ENCODE data around the gene KCNQ1OT1. TPM values are rescaled to one million over a fixed set of nuclear protein-coding genes. Genes with fewer than 3 reads are reported as not detected.

Gene KCNQ1OT1
- total RNA-seq, 3 donors from 2014 or later, result 0.18 to 0.20 (median 0.19) TPM

- Mint-ChIP-seq H3K36me3 (ENCODE audit: insufficient read depth) (peaks cover 8% of the 10 kb centered on the region), H3K4me1 (ENCODE audit: low read depth) (peaks cover 4% of the 10 kb centered on the region), H3K27me3 (ENCODE audit: low read depth) (no peaks in the 10 kb centered on the region), H3K4me3 (no peak overlapping the region), H3K9me3 (no peaks in the 10 kb centered on the region)
- DNase-seq, result no peak
- no peak for ATAC-seq
These were observed 6.2 kb downstream of the KCNQ1OT1 start for GRCh38 chr11:2693271-2694261.

- no peak for ATAC-seq
These were observed 7.6 kb downstream of the KCNQ1OT1 start for GRCh38 chr11:2691991-2692875.

DNA sequence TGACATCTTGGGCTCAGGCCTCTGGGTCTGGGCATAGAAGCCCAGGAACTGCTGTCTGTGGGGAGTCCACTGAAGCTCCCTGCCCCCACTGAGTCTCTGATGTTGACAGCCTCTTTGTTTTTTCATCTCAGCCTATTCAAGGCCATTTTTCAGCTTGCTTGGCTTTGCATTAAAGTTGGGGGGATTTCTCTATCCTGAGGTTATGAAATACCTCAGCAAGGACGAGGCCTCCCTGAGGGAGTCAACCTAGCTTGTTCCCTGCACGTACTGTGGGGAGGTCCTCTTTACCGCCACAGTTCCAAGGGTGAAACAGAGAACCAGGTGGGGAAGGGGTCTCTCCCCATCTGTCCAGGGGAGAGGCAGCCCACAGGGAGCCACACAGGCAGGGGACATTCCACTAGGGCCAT is 8.4 kb downstream of the KCNQ1OT1 start:
- H3K9me3 Mint-ChIP-seq, result no peaks in the 10 kb centered on the region
- no peak overlapping the region for H3K4me3 Mint-ChIP-seq
- no peaks in the 10 kb centered on the region for H3K4me1 Mint-ChIP-seq (ENCODE audit: low read depth)
- ATAC-seq (no peak), DNase-seq (no peak)
- H3K36me3 Mint-ChIP-seq (ENCODE audit: insufficient read depth), result peaks cover 4% of the 10 kb centered on the region
- no peaks in the 10 kb centered on the region for H3K27me3 Mint-ChIP-seq (ENCODE audit: low read depth)

More at GRCh38 chr11:2691991-2692875, 7.6 kb downstream of the KCNQ1OT1 start:
- Mint-ChIP-seq H3K4me3 (no peak overlapping the region), H3K36me3 (ENCODE audit: insufficient read depth) (peaks cover 4% of the 10 kb centered on the region), H3K4me1 (ENCODE audit: low read depth) (no peaks in the 10 kb centered on the region), H3K27me3 (ENCODE audit: low read depth) (no peaks in the 10 kb centered on the region), H3K9me3 (no peaks in the 10 kb centered on the region)
- no peak for DNase-seq

DNA sequence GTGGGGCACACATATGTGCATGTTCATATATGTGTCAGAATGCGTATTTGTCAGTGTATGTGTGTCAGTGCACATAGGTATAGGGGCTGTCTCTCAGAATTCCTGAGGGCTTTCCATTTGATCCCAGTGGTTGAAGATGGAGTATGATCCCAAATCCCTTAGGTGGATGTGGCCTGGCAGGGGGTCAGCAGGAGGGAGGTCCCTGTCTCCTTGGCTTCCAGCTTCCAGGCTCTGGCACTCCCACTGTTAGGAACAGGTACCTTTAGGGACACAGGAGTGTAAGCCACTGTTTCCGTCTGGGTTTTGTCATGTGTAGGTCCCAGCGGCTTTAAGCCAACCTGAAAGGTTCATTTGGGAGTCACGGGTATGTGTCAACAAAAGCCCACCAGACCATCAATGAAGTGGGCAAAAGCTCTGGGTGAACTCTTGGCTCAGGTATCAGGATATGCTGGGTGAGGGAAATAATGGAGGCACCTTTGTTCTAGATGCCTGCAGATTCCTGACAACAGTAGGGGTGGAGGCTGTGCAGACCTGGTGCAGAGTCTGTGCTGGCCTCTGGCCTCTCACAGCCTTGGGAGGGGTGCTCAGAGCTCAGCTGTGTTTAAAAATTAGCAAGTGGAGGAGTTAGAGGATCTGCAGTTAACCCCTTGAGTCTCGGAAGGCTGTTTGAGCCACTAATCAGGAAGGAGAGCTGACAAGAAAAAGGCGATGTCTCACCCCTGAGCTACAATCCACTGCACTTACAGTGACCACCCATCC is 9.0 kb downstream of the KCNQ1OT1 start:
- ATAC-seq (no peak), DNase-seq (no peak)
- H3K4me3 Mint-ChIP-seq, result no peak overlapping the region
- H3K27me3 Mint-ChIP-seq (ENCODE audit: low read depth), result no peaks in the 10 kb centered on the region
- peaks cover 4% of the 10 kb centered on the region for H3K36me3 Mint-ChIP-seq (ENCODE audit: insufficient read depth)
- no peaks in the 10 kb centered on the region for H3K9me3 Mint-ChIP-seq
- no peaks in the 10 kb centered on the region for H3K4me1 Mint-ChIP-seq (ENCODE audit: low read depth)

GRCh38 chr11:2689651-2690575 is 9.9 kb downstream of the KCNQ1OT1 start:
- no peak for ATAC-seq
- H3K4me3 Mint-ChIP-seq, result no peak overlapping the region

DNA sequence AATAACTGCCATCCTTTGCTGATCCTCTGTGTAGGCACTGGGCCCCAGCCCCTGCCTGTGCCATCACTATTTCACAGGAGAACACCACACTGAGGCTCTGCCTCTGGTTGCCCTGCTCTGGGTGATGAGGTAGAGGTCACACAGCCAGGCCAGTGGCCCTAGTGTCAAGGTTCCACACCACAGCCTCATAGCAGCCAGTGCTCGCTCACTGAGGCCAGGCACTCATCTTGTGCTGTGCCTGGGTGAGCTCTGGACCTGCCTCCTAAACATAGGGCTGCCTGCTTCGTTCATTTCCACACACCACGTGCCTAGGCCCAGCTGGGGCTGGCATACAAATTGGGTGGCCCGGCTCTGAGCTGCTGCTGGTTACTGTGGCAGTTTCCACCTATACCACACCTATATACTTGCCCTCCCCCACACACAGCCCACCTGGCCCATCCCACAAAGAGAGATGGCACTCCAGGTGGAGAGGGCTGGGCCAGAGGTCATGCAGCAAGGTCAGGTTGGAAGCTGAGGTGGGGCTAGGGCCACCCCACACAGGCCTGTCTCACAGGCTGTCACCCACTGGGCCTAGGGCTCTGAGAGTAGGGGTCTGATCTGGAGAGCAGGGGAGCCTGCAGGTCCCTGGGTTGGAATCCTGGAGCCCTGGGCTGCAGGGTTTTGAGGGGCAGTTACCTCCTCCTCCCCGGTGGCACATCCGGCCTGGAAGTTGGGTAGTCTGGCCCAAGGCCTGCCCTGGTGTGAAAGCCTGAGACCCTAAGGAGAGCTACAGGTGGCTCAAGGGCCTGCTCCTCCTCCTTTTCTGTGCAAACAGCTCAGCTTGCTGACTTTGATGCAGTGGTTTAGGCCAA is 11.2 kb downstream of the KCNQ1OT1 start:
- H3K9me3 Mint-ChIP-seq, result no peaks in the 10 kb centered on the region
- DNase-seq, result no peak
- H3K4me3 Mint-ChIP-seq, result no peak overlapping the region
- no peaks in the 10 kb centered on the region for H3K27me3 Mint-ChIP-seq (ENCODE audit: low read depth)
- H3K36me3 Mint-ChIP-seq (ENCODE audit: insufficient read depth), result peaks cover 10% of the 10 kb centered on the region
- no peaks in the 10 kb centered on the region for H3K4me1 Mint-ChIP-seq (ENCODE audit: low read depth)
- ATAC-seq, result no peak

More at GRCh38 chr11:2689651-2690575, 9.9 kb downstream of the KCNQ1OT1 start:
- DNase-seq, result no peak
- peaks cover 4% of the 10 kb centered on the region for H3K36me3 Mint-ChIP-seq (ENCODE audit: insufficient read depth)
- H3K4me1 Mint-ChIP-seq (ENCODE audit: low read depth), result no peaks in the 10 kb centered on the region
- no peaks in the 10 kb centered on the region for H3K9me3 Mint-ChIP-seq
- H3K27me3 Mint-ChIP-seq (ENCODE audit: low read depth), result no peaks in the 10 kb centered on the region

DNA sequence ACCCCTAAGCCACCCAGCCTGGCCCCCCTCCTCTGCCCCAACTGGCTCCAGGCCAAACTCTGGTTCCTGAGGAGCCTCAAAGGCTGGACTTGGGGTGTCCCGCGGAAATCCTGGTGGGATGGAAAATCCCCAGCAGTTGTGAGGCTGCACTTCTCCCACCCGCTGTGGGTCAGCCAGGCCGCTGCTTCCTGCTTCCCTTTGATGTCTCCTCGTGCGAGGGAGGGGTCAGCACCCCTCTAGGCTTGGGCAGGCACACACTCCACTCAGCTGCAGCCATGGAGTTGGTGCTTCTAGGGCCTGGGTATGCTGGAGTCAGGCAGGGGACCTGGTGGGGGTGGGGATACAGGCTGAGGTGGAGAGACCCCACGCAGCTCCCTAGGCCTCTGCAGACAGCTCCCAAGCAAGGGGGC is 12.0 kb downstream of the KCNQ1OT1 start:
- no peaks in the 10 kb centered on the region for H3K27me3 Mint-ChIP-seq (ENCODE audit: low read depth)
- ATAC-seq, result no peak
- no peaks in the 10 kb centered on the region for H3K9me3 Mint-ChIP-seq
- DNase-seq, result no peak
- H3K36me3 Mint-ChIP-seq (ENCODE audit: insufficient read depth), result peaks cover 12% of the 10 kb centered on the region
- H3K4me3 Mint-ChIP-seq, result no peak overlapping the region
- H3K4me1 Mint-ChIP-seq (ENCODE audit: low read depth), result no peaks in the 10 kb centered on the region

DNA sequence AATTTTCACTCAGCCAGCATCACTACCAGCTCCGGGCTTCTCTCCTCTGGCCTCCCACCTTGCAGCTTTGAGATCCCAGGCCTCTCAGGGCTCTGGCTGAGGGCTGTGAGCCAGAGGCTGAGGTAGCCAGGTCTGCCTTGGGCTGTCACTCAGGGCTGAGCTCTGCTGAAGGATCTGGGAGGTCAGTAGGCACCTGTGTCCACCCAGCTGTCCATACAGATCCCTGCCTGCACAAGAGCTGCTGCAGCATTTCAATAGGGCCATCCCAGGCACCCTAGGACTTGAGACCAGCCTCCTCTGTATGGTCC is 12.6 kb downstream of the KCNQ1OT1 start:
- DNase-seq (no peak), ATAC-seq (no peak)
- no peak overlapping the region for H3K4me3 Mint-ChIP-seq
- H3K9me3 Mint-ChIP-seq, result no peaks in the 10 kb centered on the region
- peaks cover 12% of the 10 kb centered on the region for H3K36me3 Mint-ChIP-seq (ENCODE audit: insufficient read depth)
- H3K27me3 Mint-ChIP-seq (ENCODE audit: low read depth), result no peaks in the 10 kb centered on the region
- H3K4me1 Mint-ChIP-seq (ENCODE audit: low read depth), result no peaks in the 10 kb centered on the region

GRCh38 chr11:2686360-2687222 is 13.2 kb downstream of the KCNQ1OT1 start:
- no peaks in the 10 kb centered on the region for H3K4me1 Mint-ChIP-seq (ENCODE audit: low read depth)
- no peak for DNase-seq
- no peak for ATAC-seq

GRCh38 chr11:2685566-2686359 is 14.0 kb downstream of the KCNQ1OT1 start:
- ATAC-seq, result no peak
- H3K4me1 Mint-ChIP-seq (ENCODE audit: low read depth), result no peaks in the 10 kb centered on the region
- no peaks in the 10 kb centered on the region for H3K27me3 Mint-ChIP-seq (ENCODE audit: low read depth)
- H3K36me3 Mint-ChIP-seq (ENCODE audit: insufficient read depth), result peaks cover 12% of the 10 kb centered on the region
- no peaks in the 10 kb centered on the region for H3K9me3 Mint-ChIP-seq
- no peak overlapping the region for H3K4me3 Mint-ChIP-seq
- no peak for DNase-seq

More at GRCh38 chr11:2686360-2687222, 13.2 kb downstream of the KCNQ1OT1 start:
- peaks cover 12% of the 10 kb centered on the region for H3K36me3 Mint-ChIP-seq (ENCODE audit: insufficient read depth)
- H3K4me3 Mint-ChIP-seq, result no peak overlapping the region
- no peaks in the 10 kb centered on the region for H3K27me3 Mint-ChIP-seq (ENCODE audit: low read depth)
- no peaks in the 10 kb centered on the region for H3K9me3 Mint-ChIP-seq

DNA sequence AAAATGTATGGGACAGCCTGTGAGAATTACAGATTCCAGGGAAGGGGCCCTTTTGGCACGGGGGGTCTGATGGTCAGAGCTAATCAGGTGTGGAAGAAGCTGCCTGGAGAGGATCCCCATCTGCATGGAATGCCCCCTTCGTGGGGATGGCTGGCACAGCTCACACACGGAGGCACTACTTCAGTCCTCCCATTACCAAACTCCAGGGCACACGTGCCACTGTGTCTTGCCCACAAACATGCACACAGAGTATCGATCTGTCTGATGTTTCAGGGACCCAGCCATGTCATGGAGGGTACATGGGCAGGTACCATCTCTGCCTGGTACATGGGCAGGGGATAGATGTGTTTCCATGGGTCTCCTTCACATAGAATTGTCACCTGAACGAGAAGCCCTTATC is 14.7 kb downstream of the KCNQ1OT1 start:
- Mint-ChIP-seq H3K9me3 (no peaks in the 10 kb centered on the region), H3K27me3 (ENCODE audit: low read depth) (no peaks in the 10 kb centered on the region), H3K4me3 (no peak overlapping the region), H3K4me1 (ENCODE audit: low read depth) (no peaks in the 10 kb centered on the region), H3K36me3 (ENCODE audit: insufficient read depth) (peaks cover 9% of the 10 kb centered on the region)
- no peak for DNase-seq
- ATAC-seq, result no peak
